Activated gamma-delta T cell treated with Interleukin-2 at 50 U/mL for 16 hours (primary cell): ENCODE data around the gene SIRT3.
A peak's percentile ranks its signal among the peaks of the same experiment; 100 is the strongest.

Experiments
- DNase-seq: peaks from one replicate; pipeline ENCODE4 v3.0.0-alpha.2; 2020

The SIRT3 gene

GRCh38 chr11:213111-213510 is 23.0 kb downstream of the SIRT3 start:
- no peak for DNase-seq

DNA sequence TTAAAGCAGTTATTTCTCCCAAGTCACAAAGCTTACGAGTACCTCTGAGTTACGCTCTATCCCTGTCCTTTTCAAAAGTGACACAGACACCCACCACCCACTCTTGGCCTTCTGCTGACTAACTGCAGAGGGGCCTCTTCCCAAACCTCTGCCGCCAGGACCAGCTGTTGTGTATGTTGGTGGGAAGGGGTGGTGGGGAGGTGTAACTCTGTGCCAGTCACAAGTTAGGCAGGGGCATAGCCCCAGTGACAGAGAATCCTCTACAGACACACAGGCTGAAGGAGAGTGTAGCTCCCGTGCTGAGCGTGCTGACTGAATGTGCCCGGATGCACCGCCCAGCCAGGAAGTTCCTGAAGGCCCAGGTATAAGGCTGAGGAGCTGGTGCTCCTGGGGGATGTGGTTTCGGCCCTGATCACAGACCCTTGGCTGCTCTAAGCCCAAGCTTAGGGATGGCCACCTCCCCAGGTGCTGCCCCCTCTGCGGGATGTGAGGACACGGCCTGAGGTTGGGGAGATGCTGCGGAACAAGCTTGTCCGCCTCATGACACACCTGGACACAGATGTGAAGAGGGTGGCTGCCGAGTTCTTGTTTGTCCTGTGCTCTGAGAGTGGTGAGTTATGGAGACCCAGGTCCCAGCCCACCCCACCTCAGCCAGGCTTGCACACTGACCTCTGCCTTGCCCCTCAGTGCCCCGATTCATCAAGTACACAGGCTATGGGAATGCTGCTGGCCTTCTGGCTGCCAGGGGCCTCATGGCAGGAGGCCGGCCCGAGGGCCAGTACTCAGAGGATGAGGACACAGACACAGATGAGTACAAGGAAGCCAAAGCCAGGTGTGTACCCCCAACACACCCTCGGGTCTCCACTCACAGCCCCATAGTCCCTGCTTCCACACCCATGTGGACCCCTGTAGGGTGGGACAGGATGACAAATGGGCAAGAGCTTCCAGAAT is 23.7 kb downstream of the SIRT3 start:
- no peak for DNase-seq

GRCh38 chr11:211741-212140 is 24.4 kb downstream of the SIRT3 start:
- DNase-seq = no peak

GRCh38 chr11:211295-211694 is 24.8 kb downstream of the SIRT3 start:
- DNase-seq = no peak

- DNase-seq = no peak
These were observed 25.4 kb downstream of the SIRT3 start for GRCh38 chr11:210803-211180.

DNA sequence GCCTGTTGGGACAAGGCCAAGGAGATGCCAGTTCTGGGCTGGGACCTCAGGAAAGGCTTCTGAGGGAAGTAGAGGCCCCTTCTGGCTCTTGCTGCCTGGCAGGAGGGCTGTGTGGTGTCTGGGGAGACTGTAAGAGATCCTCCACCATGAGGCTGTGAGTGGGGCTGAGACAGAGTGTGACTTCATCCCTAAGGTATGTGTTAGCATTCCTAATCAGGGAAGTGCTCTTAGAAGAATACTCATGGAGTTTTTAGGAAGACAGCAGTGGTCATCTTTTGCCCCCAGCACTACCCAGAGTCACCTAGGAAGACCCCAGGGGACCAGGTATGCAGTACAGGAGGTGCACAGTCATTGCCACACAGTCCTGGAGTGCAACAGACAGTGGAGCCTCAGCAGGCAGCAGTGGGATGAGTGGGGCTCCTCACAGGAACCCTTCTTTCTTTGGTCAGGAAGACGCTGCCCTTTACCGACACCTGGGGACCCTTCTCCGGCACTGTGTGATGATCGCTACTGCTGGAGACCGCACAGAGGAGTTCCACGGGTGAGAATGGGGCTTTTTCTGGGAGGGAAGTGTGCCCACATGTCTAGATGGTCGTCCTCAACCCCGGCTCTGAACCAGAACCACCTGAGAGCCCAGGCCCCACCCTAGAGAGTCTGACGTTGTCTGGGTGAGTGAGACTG is 25.9 kb downstream of the SIRT3 start:
- DNase-seq = no peak

GRCh38 chr11:209275-210121 is 26.6 kb downstream of the SIRT3 start:
- DNase-seq = no peak

DNA sequence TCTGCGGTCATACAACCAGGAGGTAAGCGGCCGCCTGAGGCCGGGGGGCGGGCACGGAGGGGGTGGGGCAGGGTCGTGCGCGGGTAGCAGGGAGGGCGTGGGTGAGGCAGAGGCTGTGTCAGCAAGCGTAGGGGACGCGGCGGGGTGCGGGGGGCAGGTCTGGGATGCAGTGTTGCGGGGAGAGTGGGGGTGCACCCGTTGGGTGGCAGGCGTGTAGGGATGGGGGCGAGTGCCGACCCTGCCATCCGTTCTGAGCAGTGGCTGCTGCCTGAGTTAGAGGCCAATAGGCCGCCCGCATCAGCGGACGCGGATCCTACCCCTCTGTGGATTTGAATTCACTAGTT is 27.3 kb downstream of the SIRT3 start:
- DNase-seq = no peak

DNA sequence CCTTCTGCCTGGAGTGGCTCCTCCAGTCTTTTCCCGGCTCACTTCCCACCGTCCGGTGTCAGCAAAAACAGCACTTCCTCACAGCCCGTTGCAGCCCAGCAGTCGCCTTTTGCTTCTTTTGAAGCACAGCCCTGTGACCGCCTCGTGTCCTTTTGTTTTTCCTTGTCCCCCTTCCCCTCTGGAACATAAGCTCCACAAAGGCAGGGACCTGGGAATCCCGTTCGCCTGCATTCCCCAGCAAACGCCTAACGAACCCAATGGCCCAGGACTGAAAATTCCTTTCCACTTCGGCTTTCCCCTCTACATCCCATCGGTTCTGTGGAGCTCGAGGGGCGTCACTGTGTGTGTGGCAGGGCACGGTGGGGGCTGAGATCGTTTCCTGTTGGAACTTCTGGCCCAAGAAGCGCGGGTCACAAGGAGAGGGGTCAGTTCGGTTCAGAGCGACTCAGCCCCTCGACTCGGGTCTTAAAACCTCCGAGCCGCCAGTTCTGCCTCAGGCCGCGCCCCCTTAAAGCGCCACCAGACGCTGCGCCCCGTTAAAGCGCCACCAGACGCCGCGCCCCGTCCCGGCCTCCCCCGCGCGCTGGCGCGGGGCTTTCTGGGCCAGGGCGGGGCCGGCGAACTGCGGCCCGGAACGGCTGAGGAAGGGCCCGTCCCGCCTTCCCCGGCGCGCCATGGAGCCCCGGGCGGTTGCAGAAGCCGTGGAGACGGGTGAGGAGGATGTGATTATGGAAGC is 27.8 kb downstream of the SIRT3 start:
- DNase-seq = peak; percentile 78

- DNase-seq = no peak
These were observed 28.3 kb downstream of the SIRT3 start for GRCh38 chr11:207863-208180.

DNA sequence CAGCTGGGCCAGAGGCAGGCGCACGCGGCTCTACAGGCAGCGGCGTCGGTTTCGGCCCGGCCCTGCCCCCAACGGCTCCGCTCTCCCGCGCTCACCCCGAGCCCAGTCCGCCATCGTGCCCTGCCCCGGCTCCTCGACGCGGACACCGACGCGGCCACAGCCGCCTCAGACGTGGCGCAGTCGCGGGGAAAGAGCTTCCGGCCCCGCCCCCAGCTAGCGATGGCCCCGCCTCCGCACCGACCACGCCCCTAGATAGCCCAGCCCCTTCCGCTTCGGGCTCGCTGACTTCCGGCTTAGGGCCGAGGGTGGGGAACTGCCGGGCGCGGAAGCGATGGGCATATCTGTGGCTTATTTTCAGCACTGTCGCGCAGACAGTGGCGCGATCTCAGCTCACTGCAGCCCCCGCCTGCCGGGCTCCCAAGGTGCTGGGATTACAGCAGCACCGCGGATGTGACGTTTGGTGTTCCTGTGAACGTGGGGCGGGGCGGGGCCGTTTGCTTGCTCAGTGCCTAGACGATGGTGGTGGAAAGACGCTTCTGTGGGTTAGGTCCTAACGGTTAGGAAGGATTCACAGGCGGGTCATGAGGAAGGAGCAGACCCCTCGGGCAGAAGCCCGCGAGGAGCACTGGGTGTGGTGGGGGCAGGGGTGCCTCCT is 28.8 kb downstream of the SIRT3 start, which contains the start of the genes BET1L and RIC8A:
Gene BET1L, minus strand, starts transcription at position 192 of the 655 bp plus-strand sequence. Its CDS starts 78 bp downstream, at position 114.
Gene RIC8A, plus strand, starts transcription at position 501 of the 655 bp plus-strand sequence. CDS start 1,147 bp downstream, outside the sequence.
- DNase-seq = peak; percentile 95

GRCh38 chr11:206526-207207 is 29.5 kb downstream of the SIRT3 start:
- no peak for DNase-seq

DNA sequence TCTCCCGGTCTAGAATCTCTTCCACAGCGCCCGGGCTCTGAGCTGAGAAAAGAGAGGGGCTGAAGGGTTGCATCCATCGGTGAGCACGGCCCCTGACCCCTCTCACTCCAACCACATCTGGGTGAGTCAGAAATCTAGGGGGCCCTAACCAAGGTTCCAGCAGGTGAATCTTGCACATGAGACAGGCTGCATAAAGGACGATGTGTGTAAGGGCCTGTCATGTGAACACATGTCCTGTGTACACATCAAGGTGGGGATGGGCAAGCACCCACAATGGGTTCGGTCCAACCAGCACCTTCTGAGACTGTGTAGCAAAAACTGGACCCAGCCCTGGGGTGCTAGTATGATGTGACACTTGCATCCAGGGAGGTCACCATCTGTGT is 30.1 kb downstream of the SIRT3 start:
- no peak for DNase-seq

DNA sequence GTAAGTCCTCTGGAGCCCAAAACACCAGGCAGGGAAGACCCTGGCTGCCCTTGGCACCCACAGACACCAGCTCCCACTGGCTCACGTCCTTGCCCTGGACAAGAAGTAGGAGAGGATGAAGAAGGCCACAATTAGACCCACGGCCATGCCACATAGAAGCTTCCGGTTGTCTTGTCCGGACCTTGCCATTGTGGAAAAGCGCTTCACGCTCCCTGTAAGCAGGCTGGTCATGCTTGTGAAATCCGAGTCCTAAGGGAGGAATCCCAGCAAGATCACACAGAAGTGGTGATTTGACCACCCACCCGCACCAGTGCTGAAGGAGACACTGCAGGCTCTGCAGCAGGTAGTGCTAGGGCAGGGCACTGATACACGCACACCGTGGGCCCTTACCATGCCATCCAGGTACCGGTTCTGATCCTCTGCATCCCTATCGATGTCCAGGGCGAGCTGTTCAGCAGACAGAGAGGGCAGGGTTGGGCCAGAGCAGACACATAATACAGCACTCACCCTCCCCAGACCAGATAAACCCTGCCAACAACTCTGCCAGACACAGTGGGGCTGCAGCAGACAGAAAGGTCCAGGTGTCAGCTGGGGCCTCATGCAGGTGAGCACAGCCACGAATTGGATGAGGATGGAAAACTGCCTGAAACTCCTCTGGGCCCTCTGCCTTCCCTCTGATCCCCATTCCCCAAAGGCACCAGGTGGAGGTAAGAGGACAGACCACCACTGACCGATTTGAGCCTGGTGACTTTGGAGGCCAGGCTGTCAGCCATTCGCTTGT is 30.7 kb downstream of the SIRT3 start:
- DNase-seq = no peak

- DNase-seq = no peak
These were observed 31.5 kb downstream of the SIRT3 start for GRCh38 chr11:204587-205109.

- no peak for DNase-seq
These were observed 32.1 kb downstream of the SIRT3 start for GRCh38 chr11:203945-204586.

- no peak for DNase-seq
These were observed 32.8 kb downstream of the SIRT3 start for GRCh38 chr11:203056-203944.

- no peak for DNase-seq
These were observed 33.7 kb downstream of the SIRT3 start for GRCh38 chr11:202490-202889.

GRCh38 chr11:201966-202365 is 34.2 kb downstream of the SIRT3 start:
- DNase-seq = no peak
